ENCODE results near the gene BCL2L13. TPM values are rescaled to one million over a fixed set of nuclear protein-coding genes. Genes with fewer than 3 reads are reported as not detected.

Gene BCL2L13
- total RNA-seq, 1 experiment from 2014 or later = 44.0 TPM

DNA sequence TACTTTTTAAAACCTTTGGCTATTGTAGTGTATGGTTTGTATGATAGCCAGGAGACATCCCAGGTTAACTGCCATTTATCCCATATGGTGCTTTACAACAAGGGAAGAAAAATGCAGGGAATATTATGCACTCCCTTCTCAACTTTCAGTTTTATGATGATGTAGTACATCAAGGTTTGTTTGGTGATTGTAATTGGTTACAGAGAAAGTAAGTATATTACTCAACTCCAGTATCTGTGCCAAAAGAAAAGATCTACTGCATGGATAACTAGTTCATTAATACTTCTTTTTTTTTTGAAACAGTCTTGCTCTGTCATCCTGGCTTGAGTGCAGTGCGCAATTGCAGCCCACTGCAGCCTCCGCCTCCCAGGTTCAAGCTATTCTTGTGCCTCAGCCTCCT lies 65.3 kb downstream of the BCL2L13 start:
- BruUV-seq (replicated peaks) = no TSS peak
- no peak for DNase-seq (ENCODE audit: low read depth, low spot score)
- H3K36me3 ChIP-seq (ENCODE audit: control insufficient read depth, insufficient read depth, low read length) = peaks cover 3% of the 10 kb centered on the region
- no peak for ATAC-seq
- POLR2A ChIA-PET = no interaction called here
- CTCF ChIA-PET = no interaction called here
- TF ChIP-seq POLR2AphosphoS5 (IDR thresholded peaks at IDR 0.05; ENCODE audit: low read depth, low read length) = no peak
- TF ChIP-seq, protein P1, sequence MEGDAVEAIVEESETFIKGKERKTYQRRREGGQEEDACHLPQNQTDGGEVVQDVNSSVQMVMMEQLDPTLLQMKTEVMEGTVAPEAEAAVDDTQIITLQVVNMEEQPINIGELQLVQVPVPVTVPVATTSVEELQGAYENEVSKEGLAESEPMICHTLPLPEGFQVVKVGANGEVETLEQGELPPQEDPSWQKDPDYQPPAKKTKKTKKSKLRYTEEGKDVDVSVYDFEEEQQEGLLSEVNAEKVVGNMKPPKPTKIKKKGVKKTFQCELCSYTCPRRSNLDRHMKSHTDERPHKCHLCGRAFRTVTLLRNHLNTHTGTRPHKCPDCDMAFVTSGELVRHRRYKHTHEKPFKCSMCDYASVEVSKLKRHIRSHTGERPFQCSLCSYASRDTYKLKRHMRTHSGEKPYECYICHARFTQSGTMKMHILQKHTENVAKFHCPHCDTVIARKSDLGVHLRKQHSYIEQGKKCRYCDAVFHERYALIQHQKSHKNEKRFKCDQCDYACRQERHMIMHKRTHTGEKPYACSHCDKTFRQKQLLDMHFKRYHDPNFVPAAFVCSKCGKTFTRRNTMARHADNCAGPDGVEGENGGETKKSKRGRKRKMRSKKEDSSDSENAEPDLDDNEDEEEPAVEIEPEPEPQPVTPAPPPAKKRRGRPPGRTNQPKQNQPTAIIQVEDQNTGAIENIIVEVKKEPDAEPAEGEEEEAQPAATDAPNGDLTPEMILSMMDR (IDR thresholded peaks at IDR 0.05) = no peak
- H3K4me1 ChIP-seq (ENCODE audit: control insufficient read depth, insufficient read depth, low read length) = peaks cover 18% of the 10 kb centered on the region
- no peak overlapping the region for H3K4me3 ChIP-seq (ENCODE audit: low read depth in 2 of 2, low read length in 2 of 2)
- H3K27ac ChIP-seq (ENCODE audit: low read length) = no peak overlapping the region
- intact Hi-C loops (cut with micrococcal nuclease; ENCODE audit: unreplicated experiment) (no loop called here), in situ Hi-C loops (cut with HindIII; ENCODE audit: low pct_unique_long_range_greater_than_20kb, low sequenced_read_pairs) (no loop called here)
- no peaks in the 10 kb centered on the region for H3K9me3 ChIP-seq (ENCODE audit: control insufficient read depth, insufficient read depth, low read depth, low read length)
- no peaks in the 10 kb centered on the region for H3K27me3 ChIP-seq (ENCODE audit: control insufficient read depth, insufficient read depth, low read length)

DNA sequence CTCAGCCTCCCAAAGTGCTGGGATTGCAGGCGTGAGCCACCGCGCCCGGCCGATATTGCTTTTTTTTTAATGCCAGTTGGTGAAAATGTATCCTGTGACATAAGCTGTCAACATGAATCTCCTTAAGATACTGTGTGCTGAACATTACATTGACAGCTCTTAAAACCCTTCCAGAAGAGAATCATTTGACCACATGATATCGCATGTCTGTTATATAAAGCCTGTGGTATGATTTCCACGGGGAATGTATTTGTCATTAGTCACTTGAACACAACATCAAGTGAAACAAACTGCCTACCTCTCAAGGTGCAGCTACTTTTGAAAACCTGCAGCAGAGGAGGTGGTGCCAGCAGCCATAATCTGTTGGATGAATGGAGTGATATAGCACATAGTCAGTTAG lies 67.0 kb downstream of the BCL2L13 start:
- BruUV-seq (replicated peaks) = no TSS peak
- TF ChIP-seq, protein P1 (IDR thresholded peaks at IDR 0.05) = no peak
- TF ChIP-seq SIN3A (IDR thresholded peaks at IDR 0.05; ENCODE audit: borderline replicate concordance, insufficient read depth, low read depth, low read length) = no peak
- TF ChIP-seq POLR2AphosphoS5 (IDR thresholded peaks at IDR 0.05; ENCODE audit: low read depth, low read length) = no peak
- no peak for TF ChIP-seq TCF7L2 (IDR thresholded peaks at IDR 0.05; ENCODE audit: low read depth, low read length)
- TF ChIP-seq, protein P2, sequence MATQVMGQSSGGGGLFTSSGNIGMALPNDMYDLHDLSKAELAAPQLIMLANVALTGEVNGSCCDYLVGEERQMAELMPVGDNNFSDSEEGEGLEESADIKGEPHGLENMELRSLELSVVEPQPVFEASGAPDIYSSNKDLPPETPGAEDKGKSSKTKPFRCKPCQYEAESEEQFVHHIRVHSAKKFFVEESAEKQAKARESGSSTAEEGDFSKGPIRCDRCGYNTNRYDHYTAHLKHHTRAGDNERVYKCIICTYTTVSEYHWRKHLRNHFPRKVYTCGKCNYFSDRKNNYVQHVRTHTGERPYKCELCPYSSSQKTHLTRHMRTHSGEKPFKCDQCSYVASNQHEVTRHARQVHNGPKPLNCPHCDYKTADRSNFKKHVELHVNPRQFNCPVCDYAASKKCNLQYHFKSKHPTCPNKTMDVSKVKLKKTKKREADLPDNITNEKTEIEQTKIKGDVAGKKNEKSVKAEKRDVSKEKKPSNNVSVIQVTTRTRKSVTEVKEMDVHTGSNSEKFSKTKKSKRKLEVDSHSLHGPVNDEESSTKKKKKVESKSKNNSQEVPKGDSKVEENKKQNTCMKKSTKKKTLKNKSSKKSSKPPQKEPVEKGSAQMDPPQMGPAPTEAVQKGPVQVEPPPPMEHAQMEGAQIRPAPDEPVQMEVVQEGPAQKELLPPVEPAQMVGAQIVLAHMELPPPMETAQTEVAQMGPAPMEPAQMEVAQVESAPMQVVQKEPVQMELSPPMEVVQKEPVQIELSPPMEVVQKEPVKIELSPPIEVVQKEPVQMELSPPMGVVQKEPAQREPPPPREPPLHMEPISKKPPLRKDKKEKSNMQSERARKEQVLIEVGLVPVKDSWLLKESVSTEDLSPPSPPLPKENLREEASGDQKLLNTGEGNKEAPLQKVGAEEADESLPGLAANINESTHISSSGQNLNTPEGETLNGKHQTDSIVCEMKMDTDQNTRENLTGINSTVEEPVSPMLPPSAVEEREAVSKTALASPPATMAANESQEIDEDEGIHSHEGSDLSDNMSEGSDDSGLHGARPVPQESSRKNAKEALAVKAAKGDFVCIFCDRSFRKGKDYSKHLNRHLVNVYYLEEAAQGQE (IDR thresholded peaks at IDR 0.05; ENCODE audit: insufficient read depth in 1 of 2, low read depth in 2 of 2, low read length in 1 of 2) = no peak
- DNase-seq (ENCODE audit: low read depth, low spot score) (no peak), ATAC-seq (no peak)
- ChIA-PET CTCF (interaction anchor here (0.7 kb wide), 1 partner anchor 36 kb away, joined by 7 read pairs; no protein-coding TSS in a partner anchor), POLR2A (interaction anchor here (0.7 kb wide), 1 partner anchor 17 kb away, joined by 4 read pairs; no protein-coding TSS in a partner anchor)
- in situ Hi-C loops (cut with HindIII; ENCODE audit: low pct_unique_long_range_greater_than_20kb, low sequenced_read_pairs) (no loop called here), intact Hi-C loops (cut with micrococcal nuclease; ENCODE audit: unreplicated experiment) (no loop called here)
- peak overlapping the region; percentile 57; the same call in 1 of the 2 replicates for H3K27ac ChIP-seq (ENCODE audit: low read length)
- peaks cover 3% of the 10 kb centered on the region for H3K36me3 ChIP-seq (ENCODE audit: control insufficient read depth, insufficient read depth, low read length)
- no peak overlapping the region for H3K4me3 ChIP-seq (ENCODE audit: low read depth in 2 of 2, low read length in 2 of 2)
- no peaks in the 10 kb centered on the region for H3K27me3 ChIP-seq (ENCODE audit: control insufficient read depth, insufficient read depth, low read length)
- no peaks in the 10 kb centered on the region for H3K9me3 ChIP-seq (ENCODE audit: control insufficient read depth, insufficient read depth, low read depth, low read length)
- H3K4me1 ChIP-seq (ENCODE audit: control insufficient read depth, insufficient read depth, low read length) = peaks cover 18% of the 10 kb centered on the region
